Activated gamma-delta T cell treated with Interleukin-2 at 50 U/mL for 16 hours (primary cell): Measurements from ENCODE around the gene LHFPL3.

Experiments used
- DNase-seq: peaks from one replicate; pipeline ENCODE4 v3.0.0-alpha.2; 2020

The LHFPL3 gene

DNA sequence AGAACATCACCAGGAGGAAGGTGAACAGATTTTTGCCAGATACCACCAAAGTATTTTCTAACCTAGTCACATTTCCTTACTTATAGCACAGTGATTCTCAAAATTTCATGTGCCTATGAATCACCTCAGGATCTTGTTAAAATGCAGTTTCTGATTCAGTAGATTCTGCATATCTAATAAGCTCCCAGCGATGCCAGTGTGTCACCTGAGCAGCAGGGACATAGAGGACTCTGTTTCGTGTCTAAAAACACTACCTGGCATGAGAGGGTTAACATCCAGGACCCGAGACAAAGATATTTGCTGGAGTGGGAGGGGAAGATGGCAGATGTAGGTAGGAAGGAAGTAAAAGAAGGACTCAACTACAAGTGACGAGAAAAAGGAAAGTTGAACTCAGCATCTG lies 433.5 kb downstream of the LHFPL3 start:
- no peak for DNase-seq

GRCh38 chr7:104767113-104767512 lies 438.7 kb downstream of the LHFPL3 start:
- no peak for DNase-seq

DNA sequence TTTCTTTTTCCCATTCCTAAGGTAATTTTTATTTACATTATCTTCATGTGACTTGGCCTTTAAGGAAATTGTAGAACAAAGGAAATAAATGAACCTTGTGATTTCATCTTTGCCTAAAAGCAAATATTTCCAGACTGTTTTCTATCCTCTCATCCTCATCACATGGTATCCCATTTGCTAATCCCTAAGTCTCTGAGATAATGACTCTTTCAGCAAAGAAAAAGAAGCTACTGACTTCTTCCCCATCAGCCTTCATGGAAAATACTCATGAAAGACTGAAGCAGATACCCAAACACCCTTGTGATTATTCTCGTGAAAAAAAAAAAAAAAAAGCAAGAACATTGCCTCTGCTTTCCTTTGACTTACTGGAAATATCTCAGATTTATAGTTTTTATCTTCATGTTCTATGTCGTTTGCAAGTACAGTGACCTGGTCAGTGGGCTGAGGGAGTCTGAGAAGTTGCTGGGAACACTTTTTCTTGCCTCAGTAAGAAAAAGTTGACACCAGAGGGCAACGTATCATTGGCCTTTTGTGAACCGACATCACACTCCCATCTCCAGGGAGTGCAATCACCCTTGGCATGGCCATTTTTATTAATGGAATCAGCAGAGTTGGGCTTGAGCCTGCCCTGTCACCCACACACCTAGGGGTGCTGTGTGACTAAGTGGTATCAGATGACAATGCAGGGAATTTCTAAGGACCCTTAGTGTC lies 439.6 kb downstream of the LHFPL3 start:
- no peak for DNase-seq

GRCh38 chr7:104772405-104773345 lies 444.3 kb downstream of the LHFPL3 start:
- DNase-seq: no peak

GRCh38 chr7:104773796-104774195 lies 445.4 kb downstream of the LHFPL3 start:
- no peak for DNase-seq

GRCh38 chr7:104775531-104775930 lies 447.1 kb downstream of the LHFPL3 start:
- no peak for DNase-seq

DNA sequence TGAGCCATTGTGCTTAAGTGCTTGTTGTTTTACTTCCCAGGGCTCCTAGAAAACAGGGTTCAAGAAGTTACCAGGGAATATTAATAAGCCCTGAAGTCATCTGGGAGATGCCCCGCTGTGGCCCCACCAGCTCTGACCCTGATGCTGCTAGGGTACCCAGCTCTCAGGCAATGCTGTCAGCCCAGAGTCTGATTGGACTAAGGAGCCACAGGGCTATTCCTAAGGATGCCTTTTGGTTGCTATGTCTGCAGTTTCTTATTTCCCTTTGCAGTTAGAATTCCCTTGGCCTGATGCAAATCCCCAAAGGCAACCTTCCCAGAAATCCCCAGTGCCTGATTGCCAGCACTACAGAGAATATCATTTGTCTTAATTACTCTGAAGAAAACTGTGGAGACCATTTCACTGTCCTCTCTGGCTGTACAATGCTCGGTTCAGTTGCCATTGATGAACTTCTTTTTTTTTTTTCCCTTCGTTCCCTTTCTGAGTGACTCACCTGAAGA lies 448.9 kb downstream of the LHFPL3 start:
- DNase-seq: no peak

GRCh38 chr7:104779888-104780287 lies 451.5 kb downstream of the LHFPL3 start:
- no peak for DNase-seq

GRCh38 chr7:104784686-104785085 lies 456.3 kb downstream of the LHFPL3 start:
- DNase-seq: no peak

GRCh38 chr7:104789780-104790179 lies 461.4 kb downstream of the LHFPL3 start:
- DNase-seq: no peak

DNA sequence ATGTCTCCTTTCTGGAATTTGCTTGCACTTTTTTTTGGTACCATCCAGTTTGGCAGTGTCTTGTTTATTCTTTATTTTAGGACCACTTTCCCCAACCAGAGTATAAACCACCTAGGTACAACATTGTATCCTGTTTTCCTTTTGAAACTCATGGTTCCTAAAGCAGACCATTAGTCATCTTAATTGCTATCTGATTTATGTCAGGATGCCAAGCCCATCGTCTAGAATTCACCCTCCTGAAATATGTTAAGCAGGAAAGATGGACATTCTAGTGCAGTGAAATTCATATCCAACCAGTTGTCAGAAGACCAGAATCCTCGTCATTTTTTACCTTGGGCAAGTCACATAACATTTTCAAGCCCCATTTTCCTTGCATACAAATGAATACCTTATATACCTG lies 462.0 kb downstream of the LHFPL3 start:
- no peak for DNase-seq

- no peak for DNase-seq
These were observed 462.7 kb downstream of the LHFPL3 start for GRCh38 chr7:104791080-104791479.

DNA sequence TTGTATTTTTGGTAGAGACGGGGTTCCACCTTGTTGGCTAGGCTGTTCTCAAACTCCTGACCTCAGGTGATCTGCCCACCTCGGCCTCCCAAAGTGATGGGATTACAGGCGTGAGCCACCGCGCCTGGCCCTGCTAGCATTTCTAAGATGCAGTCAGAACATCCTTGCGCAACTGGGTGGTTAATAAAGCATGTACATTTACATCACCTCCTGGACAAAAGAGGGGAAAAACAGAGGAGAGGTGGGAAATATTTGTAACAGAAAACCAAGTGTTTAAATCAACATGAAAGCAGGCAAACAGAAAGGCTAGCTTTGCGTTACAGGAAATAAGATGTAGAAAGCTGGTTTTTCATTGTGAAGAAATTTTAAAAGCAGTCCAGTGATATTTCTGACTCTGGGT lies 464.7 kb downstream of the LHFPL3 start:
- no peak for DNase-seq

- no peak for DNase-seq
These were observed 465.8 kb downstream of the LHFPL3 start for GRCh38 chr7:104794154-104794553.

DNA sequence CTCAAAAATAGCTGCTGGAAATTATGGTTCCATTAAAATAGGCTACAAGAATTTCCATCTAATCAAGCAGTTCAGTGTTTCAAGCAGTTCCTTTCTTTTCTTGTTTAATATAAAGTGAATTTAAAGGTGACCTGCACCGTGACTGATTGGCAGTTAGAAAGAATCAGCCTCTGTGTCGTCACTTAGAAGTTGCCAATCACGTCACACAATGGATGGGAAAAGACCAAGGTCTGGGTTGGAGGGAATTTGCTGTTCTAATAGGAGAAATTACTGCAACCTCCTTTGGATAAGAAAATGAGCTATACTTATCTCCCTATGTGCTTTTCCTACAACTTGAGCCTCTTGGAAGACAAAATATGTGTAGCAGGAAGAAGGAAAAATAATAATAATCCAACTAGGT lies 466.2 kb downstream of the LHFPL3 start:
- no peak for DNase-seq

DNA sequence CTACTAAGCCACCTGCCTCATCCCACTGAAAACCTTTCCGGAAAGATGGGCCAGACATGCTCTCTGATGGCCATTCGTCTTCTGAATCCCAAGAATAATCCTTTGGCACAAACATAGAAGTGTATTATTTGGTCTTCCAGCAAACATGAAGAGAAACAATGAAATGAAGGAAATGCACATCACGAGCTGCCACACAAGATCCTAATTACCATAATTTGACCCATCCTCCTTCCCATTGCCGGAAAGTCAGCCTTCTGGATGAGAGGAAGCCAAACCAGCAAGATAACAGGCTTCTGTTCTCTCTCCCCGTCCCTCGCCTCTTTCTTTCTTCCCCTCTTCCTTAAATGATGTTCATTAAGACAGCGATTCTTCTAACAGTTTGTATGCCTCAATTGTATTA lies 466.7 kb downstream of the LHFPL3 start:
- DNase-seq: no peak

- DNase-seq: no peak
These were observed 467.4 kb downstream of the LHFPL3 start for GRCh38 chr7:104795616-104796398.

DNA sequence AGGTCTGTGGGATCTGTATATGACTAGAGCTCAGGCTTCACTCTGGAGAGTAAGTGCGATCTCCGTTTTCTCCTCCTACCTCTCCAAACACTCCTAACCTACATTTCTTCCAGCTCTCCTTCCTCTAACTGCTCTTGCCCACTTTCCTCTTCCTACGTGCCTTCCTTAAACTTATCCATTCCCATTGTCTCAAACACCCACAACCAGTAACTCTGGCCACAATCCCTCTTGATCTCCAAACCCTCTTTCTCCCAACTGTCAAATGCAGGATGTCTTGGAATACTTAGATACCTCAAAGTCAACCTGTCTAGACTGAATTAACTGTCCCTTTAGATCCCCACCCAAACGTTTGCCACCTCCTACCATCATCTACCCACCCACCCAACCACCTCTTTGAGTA lies 471.9 kb downstream of the LHFPL3 start:
- no peak for DNase-seq

- DNase-seq: no peak
These were observed 472.6 kb downstream of the LHFPL3 start for GRCh38 chr7:104801022-104801421.

GRCh38 chr7:104803931-104804330 lies 475.5 kb downstream of the LHFPL3 start:
- DNase-seq: no peak

GRCh38 chr7:104804696-104805095 lies 476.3 kb downstream of the LHFPL3 start:
- DNase-seq: no peak

DNA sequence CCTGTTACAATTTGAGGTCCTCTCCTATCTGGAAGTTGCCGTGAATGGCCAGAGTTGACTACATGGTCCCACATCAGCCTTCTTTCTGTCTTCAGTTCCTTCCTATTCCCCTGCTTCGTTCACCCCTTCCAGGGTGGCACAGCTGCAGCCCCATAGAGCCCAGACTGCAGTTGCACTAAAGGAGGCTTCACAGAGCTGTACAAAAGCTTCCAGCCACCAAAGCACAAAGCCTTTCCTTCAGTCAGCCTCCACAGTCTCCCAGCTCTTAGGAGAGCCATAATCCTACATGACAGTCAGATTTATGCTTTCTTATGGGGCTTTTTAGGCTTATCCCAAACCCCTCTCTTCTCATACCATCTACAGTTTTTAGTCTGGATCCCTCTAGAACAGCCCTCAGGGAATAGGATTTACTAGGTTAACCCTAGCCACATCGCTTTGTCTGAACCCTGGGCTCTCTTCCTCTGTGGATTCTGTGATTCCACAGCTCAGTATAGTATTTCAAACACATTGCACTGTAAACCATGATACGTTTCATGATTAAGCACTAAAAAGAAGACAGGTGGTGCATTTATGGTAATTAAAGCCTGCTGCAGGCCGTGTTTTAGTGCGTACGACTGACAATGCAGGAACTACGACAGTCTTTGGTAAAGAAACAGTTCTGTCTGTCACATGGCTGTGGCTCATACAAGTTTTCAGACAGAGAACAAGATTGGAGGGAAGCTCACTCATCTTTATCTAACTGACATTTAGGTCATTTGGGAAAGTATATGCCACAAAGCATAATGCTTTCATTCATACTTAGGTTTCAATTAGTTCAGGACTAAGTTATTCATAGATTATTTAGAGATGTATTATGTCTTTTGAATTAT lies 477.3 kb downstream of the LHFPL3 start:
- DNase-seq: no peak
